Gastrocnemius medialis (tissue), 4 donors: Measurements from ENCODE around the gene RASA4. TPM values are rescaled to one million over a fixed set of nuclear protein-coding genes. Genes with fewer than 3 reads are reported as not detected.
"Not testable (repeated sequence)": the region's sequence is repeated elsewhere in the genome, so short reads cannot be mapped to it uniquely, and the experiment has no call there.

Experiments used
- ATAC-seq, 2 donors: fragments of 150-250 bp; one replicate each; pipeline ENCODE4 v1.9.1; 2016
- DNase-seq, 2 donors: peaks; one replicate each; pipeline ENCODE4 v3.0.0-alpha.2; 2019
- H3K27ac ChIP-seq, 4 donors: fragments of 200-600 bp; sonication (generic); 1 replicate in 1 of 4; 2 replicates in 3 of 4; pipeline ENCODE4 v1.5.1; 2016 to 2018; ENCODE audit warnings: mild to moderate bottlenecking in 2 of 4, moderate library complexity in 1 of 4
- H3K27me3 ChIP-seq, 3 donors: fragments of 200-600 bp; sonication (generic) in 2 of 3; 1 replicate in 1 of 3; 2 replicates in 2 of 3; pipeline versions ENCODE4 v1.5.1 to v1.6.0; 2016 to 2019; ENCODE audit warnings: mild to moderate bottlenecking in 1 of 3, moderate library complexity in 1 of 3
- H3K36me3 ChIP-seq, 2 donors: fragments of 200-600 bp; sonication (generic) in 1 of 2; one replicate each; pipeline ENCODE4 v1.5.1; 2017 to 2018
- H3K4me1 ChIP-seq, 2 donors: fragments of 200-600 bp; sonication (generic) in 1 of 2; one replicate each; pipeline ENCODE4 v1.5.1; 2016 to 2017; ENCODE audit warnings: mild to moderate bottlenecking in 2 of 2
- H3K4me3 ChIP-seq, 4 donors: fragments of 200-600 bp; sonication (generic) in 3 of 4; 1 replicate in 1 of 4; 2 replicates in 3 of 4; pipeline ENCODE4 v1.5.1; 2016 to 2019; ENCODE audit warnings: mild to moderate bottlenecking in 2 of 4
- H3K9me3 ChIP-seq, 3 donors: fragments of 200-600 bp; sonication (generic) in 2 of 3; 1 replicate in 1 of 3; 2 replicates in 2 of 3; pipeline ENCODE4 v1.5.1; 2016 to 2019
- in situ Hi-C, 4 donors: fragments of 200-750 bp; cut with MboI; loops; one replicate each; pipeline versions ENCODE4 v1.15.0 to v1.8.0; 2017; ENCODE audit warnings: low sequenced_read_pairs in 4 of 4
- intact Hi-C: fragments of 100-400 bp; cut with DNase I; formaldehyde crosslinking; loops from one replicate; pipeline ENCODE4 v1.15.1; 2023; ENCODE audit warnings: low total_unique reads
- total RNA-seq, 4 donors: library from RNA; depleted of rRNA; stranded (reverse); fragments of >200 nt; gene quantifications; one replicate each; pipeline versions ENCODE4 v1.1.0 to v1.2.3, GENCODE V29; 2016

Gene RASA4
- total RNA-seq, 4 donors from 2014 or later = 52.4 to 329 (median 177) TPM

GRCh38 chr7:102540604-102541003 is 76.0 kb downstream of the RASA4 start:
- H3K27ac ChIP-seq, H3K4me3 ChIP-seq, ATAC-seq, H3K9me3 ChIP-seq, H3K27me3 ChIP-seq, DNase-seq, H3K36me3 ChIP-seq, intact Hi-C loops, in situ Hi-C loops, H3K4me1 ChIP-seq: not testable (repeated sequence)

GRCh38 chr7:102535062-102535615 is 81.4 kb downstream of the RASA4 start:
- H3K36me3 ChIP-seq, H3K27me3 ChIP-seq, DNase-seq, ATAC-seq, in situ Hi-C loops, H3K4me3 ChIP-seq, intact Hi-C loops, H3K27ac ChIP-seq, H3K4me1 ChIP-seq, H3K9me3 ChIP-seq: not testable (repeated sequence)

DNA sequence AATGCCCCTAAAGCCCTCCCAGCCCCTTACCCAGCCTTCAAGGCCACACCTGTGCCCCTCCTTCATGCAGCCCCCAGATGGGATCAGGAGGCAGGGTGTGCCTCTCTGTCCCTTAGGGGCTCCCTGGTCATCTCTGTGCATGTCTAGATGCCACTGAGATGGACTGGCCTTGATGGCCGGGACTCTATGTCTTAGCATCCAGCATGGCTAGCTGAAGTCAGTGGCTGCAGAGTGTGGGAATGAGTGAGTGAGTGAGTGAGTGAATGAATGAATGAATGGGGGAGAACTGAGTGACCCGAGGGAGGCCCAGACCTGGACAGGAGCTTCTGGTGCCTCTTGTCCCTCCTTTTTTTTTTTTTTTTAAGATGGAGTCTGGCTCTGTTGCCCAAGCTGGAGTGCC is 84.4 kb downstream of the RASA4 start:
- intact Hi-C loops, in situ Hi-C loops: not testable (repeated sequence)

DNA sequence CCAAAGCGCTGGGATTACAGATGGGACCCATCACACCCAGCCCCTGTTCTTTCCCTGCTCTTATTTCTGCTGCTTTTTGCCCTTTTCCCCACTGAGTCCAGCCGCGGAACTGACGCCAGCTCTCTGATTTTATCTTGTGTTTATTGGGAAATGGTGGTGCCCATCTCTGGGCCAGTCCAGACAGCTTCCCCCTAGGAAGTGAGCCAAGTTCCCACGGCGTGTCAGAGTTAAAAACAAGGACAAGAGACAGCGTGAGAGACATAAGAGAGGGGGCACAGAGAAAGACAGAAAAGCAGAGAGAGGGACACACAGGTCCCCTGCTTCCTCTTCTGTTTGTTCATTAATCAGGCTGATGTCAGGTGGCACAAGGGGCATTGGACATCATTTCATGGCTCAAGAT is 85.0 kb downstream of the RASA4 start:
- in situ Hi-C loops, H3K9me3 ChIP-seq, H3K27me3 ChIP-seq, ATAC-seq, H3K27ac ChIP-seq, H3K36me3 ChIP-seq, H3K4me1 ChIP-seq, H3K4me3 ChIP-seq, intact Hi-C loops, DNase-seq: not testable (repeated sequence)

More for the DNA sequence above, 84.4 kb downstream of the RASA4 start:
- not testable (repeated sequence) for H3K36me3 ChIP-seq, H3K27me3 ChIP-seq, H3K9me3 ChIP-seq, H3K4me1 ChIP-seq, H3K27ac ChIP-seq, H3K4me3 ChIP-seq, DNase-seq, ATAC-seq

DNA sequence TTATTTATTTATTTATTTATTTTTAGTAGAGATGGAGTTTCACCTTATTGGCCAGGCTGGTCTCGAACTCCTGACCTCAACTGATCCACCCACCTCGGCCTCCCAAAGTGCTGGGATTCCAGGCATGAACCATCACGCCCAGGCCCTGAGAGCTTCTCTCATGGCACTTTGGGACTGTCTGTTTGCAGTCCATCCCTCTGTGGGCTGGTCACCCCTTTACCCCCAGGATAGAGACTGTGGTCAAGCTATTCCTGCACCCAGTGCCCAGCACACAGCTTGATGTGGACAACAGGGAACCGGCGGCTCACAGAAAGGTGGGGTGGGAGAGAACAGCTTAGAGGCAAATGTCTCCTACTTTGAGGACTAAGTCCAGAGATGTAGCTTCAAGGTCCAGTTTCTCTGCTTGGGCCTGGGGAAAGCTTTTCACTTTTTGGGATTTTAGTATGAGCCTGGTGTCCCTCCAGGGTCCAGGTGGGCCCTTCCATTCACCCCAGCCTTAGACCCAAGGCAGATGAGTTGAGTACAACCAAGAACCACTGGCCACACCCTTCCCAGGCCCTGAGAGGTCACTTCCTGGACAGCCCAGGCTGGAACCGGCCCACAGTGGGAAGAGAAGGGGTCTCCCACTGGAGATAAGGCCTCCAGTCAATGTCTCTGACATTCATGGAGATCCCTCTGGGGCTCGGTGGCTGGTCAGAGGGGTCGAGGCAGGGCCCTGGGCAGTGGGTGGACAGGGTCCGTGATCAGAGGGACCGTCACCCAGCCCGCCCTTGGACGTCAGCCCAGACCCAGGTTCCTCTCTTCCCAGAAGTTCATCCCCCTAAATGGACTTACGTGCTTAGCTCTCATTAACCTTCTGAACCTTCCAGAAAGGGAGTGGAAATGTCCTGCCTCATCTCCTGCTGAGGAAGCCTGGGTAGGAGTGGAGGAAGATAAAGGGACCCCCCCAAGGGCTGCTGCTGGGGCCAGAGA is 88.4 kb downstream of the RASA4 start:
- H3K36me3 ChIP-seq, H3K4me3 ChIP-seq, H3K27me3 ChIP-seq, H3K27ac ChIP-seq, H3K4me1 ChIP-seq, DNase-seq, intact Hi-C loops, ATAC-seq, in situ Hi-C loops, H3K9me3 ChIP-seq: not testable (repeated sequence)

DNA sequence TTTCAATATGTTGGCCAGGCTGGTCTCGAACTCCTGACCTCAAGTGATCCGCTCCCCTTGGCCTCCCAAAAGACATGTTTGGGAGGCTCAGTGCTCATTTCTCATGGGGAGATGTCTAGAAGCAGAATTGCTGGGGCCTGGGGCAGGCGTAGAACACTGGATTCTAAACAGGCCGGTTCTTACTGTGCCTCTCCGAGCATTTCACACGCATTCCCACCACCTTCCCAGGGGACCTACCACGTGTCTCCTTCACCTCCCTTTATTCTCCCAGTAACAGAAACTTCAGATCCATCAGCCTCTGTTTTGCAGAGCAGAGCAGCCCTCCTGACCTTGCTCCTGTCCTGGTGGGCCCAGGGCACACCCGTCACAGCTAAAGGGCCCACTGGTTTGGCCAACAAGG is 89.4 kb downstream of the RASA4 start:
- H3K27ac ChIP-seq, H3K27me3 ChIP-seq, H3K4me1 ChIP-seq, intact Hi-C loops, in situ Hi-C loops, H3K36me3 ChIP-seq, H3K9me3 ChIP-seq, DNase-seq, H3K4me3 ChIP-seq, ATAC-seq: not testable (repeated sequence)

DNA sequence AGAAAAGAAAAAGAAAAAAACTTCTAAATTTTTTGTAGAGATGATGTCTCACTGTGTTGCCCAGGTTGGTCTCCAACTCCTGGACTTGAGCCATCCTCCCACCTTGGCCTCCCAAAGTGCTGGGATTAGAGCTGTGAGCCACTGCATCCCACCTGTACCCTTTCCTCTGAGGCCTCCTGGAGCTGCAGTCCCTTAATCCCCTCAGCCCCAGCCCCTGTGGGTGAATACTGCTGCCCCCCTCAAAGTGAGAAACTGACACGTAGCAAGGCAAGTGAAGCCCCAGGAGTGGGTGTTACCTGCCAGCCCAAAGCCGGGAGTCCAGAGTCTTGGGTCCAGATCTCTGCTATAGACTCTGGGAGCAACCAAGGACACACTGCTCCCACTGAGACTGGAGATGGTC is 91.8 kb downstream of the RASA4 start:
- H3K9me3 ChIP-seq, in situ Hi-C loops, H3K27ac ChIP-seq, intact Hi-C loops, H3K27me3 ChIP-seq, H3K4me3 ChIP-seq, H3K4me1 ChIP-seq, DNase-seq, ATAC-seq, H3K36me3 ChIP-seq: not testable (repeated sequence)

Other genes starting within 250 kb of the RASA4 start
- 10 to 100 TPM in 3 of 4 donors, 1 to 10 TPM in 1; 6.1 to 22.1 (median 13.4) TPM for gene PRKRIP1, start 220.4 kb downstream of the RASA4 start, total RNA-seq
- gene ORAI2, start 183.2 kb downstream of the RASA4 start, total RNA-seq = 1 to 10 TPM; 1.8 to 4.1 (median 2.3) TPM
- gene ALKBH4, start 151.9 kb downstream of the RASA4 start, total RNA-seq = 10 to 100 TPM in 2 of 4 donors, 1 to 10 TPM in 2; 8.7 to 15.1 (median 10.9) TPM
- gene LRWD1, start 151.8 kb downstream of the RASA4 start, total RNA-seq = 10 to 100 TPM in 3 of 4 donors, 1 to 10 TPM in 1; 7.5 to 24.5 (median 18.0) TPM
- 10 to 100 TPM; 25.7 to 67.9 (median 51.6) TPM for gene POLR2J, start 137.8 kb downstream of the RASA4 start, total RNA-seq
- gene RASA4B, start 99.0 kb downstream of the RASA4 start, total RNA-seq = 100 to 1,000 TPM in 2 of 4 donors, 10 to 100 TPM in 2; 38.0 to 127 (median 86.0) TPM
- 1 to 10 TPM in 2 of 4 donors, not detected in 2; 1.6 to 3.0 TPM for gene UPK3BL2, start 73.1 kb downstream of the RASA4 start, total RNA-seq
- gene SPDYE2, start 65.5 kb downstream of the RASA4 start, total RNA-seq = not detected
- gene POLR2J3, start 44.2 kb downstream of the RASA4 start, total RNA-seq = 10 to 100 TPM in 2 of 4 donors, 1 to 10 TPM in 2; 1.1 to 17.4 (median 8.5) TPM
- 10 to 100 TPM in 3 of 4 donors, 1 to 10 TPM in 1; 6.1 to 18.7 (median 15.1) TPM for gene UPK3BL1, start 26.0 kb upstream of the RASA4 start, total RNA-seq
- gene SPDYE2B, start 33.6 kb upstream of the RASA4 start, total RNA-seq = not detected
- gene POLR2J2, start 54.9 kb upstream of the RASA4 start, total RNA-seq = 1 to 10 TPM in 1 of 4 donors, under 1 TPM in 2, not detected in 1; 0.59 to 2.9 (median 0.80) TPM
- gene FAM185A, start 132.2 kb upstream of the RASA4 start, total RNA-seq = 10 to 100 TPM in 3 of 4 donors, 1 to 10 TPM in 1; 9.9 to 28.0 (median 18.9) TPM